Activated effector memory CD4-positive, alpha-beta T cell treated with Interleukin-2 at 50 U/mL for 16 hours (primary cell): ENCODE measurements around the gene KCNQ1OT1.

Experiments used
- DNase-seq: peaks from one replicate; pipeline ENCODE4 v3.0.0-alpha.2; 2020

KCNQ1OT1 gene

DNA sequence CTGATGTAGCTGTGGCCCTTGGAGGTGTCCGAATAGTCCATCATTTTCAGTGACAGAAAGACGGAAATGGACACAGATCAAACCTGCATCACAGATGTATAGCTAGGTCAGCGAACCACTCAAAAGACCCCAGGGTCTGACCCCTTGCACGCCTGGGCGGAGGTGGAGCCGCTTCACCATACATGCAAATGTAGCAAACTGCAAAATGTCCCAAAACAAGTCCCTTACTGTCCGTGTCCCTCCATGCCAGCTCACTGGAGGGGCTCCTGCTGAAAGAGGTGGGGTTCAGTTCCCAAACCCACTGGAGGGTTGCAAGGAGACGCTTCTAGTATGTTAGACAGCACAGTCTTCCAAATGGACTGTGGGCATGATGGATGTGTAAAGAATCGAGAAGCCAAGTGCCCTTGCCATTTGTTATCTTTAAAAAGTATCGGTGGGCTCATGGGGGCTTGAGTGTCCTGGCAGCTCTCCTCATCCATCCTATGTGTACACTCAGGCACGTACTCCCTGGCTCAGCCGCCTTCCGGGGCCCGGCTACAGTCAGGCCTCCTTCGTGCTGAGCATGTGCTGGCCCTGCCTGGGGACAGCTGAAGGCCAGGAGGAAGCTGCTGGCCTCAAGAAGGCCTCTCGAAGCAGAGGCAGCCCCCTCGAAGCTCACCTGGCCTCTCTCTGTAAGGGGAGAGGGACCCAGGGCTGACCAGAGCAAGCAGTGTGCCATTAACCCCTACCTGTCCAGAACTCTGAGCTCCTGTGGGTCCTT lies 20.2 kb upstream of the KCNQ1OT1 start:
- no peak for DNase-seq

DNA sequence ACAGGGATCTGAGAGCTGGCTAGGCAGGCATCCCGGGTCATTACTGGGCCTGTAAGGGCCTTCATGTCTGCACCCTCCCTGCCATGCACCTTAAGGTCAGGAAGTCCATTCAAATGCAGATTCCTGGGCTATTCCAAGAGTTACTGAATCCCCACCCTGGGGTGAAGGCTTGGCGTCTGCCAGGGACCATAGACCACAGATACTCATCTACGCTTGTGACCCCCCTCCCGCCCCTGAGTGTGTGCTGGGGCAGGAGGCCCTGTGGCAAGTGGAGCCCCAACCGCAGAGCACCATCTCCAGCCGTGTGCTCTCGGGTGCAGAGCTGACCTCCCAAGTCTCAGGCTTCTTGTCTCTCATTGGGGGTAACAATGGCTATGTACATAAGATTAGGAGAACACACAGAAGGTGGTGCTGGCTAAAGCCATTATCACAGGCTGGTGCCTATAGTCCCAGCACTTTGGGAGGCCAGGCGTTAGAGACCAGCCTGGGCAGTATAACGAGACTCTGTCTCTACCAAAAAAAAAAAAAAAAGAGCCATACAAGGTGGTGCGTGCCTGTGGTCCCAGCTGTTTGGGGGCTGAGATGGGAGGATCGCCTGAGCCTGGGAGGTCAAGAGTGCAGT lies 19.1 kb upstream of the KCNQ1OT1 start:
- DNase-seq = no peak

DNA sequence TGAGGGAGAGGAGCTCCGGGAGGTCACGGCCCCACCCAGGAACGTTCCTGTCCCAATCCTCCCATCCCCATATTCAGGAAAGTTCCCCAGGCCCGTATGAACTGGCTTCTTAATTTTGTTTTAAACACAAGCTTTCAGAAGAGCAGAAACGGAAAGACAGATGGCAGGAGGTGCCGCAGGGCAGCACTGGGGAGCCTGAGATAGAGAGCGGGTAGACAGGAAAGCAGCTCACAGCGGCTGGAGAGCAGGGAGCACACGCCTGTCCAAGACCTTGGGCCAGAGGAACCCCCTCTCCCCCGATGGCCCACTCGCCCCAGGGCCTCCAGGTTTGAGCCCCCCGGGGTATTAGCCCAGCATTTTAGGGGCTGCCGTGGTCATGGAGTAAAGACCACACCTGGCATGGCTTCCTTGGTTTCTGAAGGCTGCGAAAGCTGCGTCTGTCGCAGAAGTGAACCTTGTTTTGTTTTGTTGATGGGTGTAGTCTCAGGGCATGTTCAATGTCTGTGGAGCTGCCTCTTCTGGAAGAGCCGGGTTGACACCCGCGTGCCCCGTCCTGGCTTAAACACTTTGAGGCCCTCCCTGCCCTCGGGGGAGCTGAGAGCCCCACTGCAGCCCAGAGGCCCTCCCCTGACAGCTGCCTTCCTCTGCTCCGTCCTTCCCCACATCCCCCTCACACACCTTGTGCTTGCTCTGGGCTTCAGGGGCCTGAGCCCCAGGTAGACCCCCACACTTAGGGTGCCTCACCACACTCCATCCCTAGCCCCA lies 17.9 kb upstream of the KCNQ1OT1 start:
- DNase-seq = no peak

DNA sequence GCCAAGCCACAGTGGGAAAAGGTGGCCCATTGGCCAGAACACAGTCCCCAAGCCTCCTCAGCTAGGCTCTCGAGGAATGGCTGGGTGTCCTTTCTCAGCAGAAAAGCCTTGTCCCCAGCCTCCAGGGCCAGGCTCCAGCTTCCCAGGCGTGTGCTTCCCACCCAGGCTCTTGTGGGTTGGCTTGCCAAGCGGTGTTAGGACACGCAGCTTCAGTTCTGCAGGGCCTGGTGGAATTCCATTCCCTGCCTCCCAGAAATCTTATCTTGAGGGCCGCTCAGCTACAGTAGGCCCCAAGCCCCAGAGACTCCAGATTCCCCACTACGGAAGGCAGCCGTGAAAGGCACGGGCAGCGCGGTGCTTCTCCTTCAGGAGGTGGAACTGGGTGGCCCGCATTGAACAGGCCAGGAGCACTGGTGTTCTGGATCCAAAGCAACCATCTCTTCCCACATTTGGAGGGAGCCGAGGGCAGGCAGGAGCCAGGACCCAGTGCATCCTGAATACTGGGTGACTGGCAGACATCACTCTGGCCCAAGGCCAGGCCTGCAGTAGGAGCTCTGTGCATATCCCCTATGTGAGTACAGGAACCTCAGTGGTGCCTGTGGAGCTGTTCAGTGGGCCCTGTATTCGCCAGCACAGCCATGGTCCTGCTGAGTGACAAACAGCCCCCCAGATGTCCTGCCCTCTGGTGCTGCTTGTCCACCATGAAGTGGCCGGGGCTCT lies 16.7 kb upstream of the KCNQ1OT1 start:
- no peak for DNase-seq

DNA sequence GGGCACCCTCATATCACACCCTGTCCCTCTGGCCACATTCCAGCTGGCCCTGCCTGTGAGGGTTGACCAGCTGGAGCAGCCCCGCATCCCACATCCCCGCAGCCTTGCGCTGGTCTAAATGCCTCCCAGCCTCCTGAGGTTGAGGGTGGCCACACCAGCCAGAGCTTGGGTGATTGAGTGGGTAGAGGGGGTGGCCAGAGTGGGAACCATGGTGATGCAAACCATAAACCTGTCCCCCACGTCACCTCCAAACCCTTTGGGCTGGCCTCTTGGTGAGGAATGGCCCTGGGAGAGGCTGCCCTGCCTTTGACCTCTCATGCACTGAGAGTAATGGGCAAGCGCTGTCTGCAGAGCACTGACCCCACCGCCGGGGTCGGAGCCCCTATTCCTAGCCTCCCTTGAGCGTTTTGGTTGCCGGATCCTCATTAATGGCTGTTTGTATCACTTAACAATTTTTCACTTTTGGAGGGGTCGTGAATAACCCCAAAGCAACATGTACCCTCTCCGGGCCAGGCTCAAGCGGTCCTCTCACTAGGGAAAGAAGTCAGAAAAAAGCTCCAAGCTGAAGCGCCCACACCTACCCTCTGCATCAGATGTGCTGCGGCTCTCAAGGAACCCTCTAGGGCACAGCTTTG lies 16.0 kb upstream of the KCNQ1OT1 start:
- DNase-seq = no peak

DNA sequence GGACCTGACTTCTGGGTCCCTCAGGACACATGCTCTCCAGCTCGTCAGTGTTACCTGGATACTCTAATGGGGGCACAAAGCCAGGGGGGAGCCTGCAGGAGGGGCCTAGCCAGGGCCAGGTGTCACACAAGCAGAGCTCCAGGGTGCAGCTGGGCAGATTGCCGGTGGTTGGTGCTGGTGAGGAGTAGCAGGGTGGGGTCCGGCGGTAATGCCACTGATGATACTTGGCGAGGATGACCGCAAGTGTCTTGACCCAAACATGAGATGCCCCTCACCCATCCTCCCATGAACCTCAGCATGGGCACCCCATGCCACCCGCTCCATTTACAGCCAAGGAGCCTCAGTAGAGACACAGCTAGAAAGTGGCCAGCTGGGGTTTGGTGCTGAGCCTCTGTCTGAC lies 15.1 kb upstream of the KCNQ1OT1 start:
- no peak for DNase-seq

DNA sequence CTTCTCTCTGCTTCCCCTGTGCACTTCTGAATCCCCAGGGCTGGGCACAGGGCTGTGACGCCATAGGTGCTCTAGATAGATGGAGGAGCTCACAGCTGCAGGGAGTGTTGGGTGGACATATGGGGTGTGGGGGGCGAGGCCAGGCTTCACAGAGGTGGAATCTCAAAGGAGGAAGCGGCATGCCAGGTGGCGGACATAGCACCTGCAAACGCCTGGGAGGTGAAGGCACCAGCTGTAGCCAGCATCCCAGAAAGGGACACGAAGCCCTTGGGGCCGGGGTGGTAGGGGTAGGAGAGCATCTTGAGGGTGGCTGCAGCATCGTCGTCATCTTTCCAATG lies 14.6 kb upstream of the KCNQ1OT1 start:
- DNase-seq = no peak

DNA sequence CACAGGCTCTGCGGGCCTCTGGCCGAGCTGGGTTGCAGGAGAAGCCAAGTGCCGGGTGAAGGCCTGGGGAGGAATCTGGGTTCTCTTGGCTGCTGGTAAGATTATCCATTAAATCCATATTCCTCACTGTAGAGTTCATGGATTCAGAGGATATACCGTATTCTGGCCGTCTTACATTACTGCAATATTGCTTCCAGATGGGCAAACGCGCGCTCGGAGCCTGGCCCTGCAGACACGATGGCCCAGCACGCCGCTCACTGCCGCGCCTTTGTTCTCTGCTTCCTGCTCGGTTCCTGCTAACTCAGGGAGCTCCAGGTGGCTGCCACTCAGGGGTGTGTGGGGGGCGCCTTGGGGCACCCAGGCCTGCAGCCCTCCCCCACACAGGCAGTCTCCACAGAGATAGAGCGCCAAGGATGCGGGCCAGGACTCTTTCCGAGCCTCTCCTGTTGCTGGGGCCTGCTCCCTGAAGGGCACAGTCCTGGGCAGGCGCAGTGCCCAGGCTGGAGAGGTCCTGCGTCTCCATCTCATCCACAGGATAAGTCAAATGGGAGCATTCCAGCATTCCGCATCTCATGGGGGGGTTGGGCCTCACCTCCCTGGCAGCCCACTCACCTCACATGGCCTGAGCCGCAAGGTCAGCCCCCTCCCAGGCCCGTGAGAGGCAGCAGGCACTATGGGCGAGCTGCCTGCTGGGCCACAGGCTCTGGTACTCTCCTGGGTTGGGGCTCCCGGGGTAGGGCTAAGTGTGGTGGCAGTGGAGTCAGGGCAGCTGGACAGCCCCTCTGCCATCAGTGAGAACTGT lies 14.1 kb upstream of the KCNQ1OT1 start:
- DNase-seq = no peak

DNA sequence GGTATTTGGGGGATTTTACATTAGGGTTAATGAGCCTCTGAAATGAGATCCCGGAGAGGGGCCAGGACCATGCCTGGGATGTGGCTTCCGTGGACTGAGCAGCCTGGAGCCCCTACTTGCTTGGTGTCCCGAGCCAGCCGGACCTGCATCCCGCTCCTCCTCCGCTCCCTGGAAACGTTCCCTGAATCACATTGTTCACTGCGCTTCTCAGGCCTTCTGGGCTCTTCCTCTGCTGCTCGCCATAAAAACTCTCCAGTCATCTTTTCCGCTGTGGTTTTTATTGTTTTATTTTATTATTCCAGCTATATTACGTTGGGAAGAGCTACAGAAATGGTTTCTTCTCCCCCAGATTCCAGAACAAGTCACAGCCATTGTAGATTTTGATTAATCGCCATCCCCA lies 13.3 kb upstream of the KCNQ1OT1 start:
- DNase-seq = no peak

DNA sequence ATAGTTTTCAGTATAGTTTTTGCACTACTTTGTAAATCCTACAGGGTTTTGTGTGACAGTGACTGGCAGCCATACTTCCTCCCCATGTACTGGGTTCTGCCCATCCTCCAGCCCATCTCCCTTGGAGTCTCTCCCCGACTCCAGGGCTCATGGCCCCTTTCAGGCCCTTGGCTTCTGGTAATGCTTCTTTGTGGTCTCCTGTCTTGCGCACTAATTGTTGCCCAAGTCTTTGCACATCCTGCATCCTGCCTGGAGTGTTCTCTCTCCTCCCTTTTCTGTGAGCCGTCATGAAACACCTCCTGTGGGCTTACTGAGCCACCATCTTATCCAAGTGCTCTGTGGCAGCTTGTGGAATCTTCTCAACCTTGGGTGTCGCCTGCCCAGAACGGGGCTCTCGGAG lies 11.4 kb upstream of the KCNQ1OT1 start:
- DNase-seq = no peak

DNA sequence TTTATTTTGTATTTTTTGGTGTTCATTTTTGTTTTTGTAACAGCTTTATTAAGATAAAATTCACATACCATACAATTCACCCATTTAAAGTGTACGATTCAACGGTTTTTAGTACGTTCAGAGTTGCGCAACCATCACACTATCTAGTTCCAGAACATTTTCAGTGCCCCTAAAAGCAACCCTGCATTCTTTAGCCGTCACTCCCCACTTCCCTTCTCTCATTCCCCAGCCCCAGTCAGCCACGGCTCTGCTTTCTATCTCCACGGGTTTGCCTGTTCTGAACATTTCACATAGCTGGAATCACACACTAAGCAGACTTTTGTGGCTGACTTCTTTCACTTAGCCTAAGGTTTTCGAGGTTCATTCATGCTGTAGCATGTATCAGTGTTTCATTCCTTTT lies 9.6 kb upstream of the KCNQ1OT1 start:
- no peak for DNase-seq

DNA sequence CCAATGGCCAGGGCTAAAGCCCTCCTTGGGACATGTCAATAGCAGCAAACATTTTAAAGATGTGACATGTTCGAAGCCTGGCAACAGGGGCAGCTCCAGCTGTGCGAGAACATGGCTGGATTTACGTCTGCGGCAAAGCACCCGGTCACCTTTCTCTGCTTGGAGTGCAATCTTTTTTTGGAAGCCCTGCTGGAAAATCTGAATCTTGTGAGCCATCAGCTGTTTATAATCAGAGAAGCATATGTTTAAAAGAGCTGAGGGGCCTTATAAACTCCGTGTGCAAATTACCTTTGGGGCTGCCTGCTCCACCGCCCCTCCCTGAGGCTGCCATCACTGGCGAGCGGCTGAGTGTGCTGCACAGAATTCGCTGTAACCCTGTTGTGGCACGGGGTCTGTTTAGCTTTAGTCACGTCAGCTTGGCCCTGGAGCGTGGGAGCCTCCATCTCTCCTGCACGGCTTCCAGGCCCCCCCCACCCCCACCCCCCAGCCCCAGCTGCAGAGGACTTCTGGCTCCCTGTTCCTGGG lies 9.0 kb upstream of the KCNQ1OT1 start:
- DNase-seq = no peak

DNA sequence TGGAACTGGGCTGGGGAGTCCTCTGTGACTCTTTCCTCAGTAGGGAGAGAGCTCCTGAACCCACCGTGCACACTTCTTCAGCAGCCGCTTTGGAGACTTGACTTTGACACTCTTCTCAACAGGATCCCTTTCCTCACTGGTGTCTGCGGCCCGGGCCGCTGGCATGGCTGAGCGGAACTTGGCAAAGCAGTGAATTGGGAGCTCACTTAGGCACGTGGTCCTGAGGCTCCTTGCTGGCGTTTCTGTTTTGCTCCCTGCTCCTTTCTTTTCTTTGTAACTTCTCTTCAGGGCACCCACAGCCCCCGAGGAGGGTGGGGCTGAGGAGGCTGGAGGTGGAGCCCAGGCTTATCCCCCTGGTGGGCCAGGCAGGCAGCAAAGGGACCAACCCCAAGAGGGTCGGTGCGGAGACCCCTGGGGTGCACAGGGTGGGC lies 8.4 kb upstream of the KCNQ1OT1 start:
- DNase-seq = no peak

DNA sequence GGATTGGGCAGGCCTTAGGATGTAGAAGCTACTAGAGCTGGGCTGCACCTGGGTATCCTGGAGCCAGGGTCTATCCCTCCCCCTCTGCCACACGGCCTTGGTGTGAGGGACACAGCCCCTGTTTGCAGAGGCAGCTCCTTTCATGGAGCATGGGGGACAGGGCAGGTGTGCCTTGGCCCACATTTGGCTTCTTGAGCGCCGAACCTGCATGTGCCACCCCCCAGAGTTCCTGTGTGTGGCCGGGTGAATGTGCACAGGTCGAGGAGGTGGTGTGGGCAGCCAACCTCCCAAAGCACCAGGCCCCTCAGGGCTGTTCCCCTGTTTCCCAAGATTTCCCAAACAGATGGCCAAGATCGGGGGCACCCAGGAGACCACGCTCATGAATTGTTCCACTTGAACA lies 7.9 kb upstream of the KCNQ1OT1 start:
- DNase-seq = no peak

DNA sequence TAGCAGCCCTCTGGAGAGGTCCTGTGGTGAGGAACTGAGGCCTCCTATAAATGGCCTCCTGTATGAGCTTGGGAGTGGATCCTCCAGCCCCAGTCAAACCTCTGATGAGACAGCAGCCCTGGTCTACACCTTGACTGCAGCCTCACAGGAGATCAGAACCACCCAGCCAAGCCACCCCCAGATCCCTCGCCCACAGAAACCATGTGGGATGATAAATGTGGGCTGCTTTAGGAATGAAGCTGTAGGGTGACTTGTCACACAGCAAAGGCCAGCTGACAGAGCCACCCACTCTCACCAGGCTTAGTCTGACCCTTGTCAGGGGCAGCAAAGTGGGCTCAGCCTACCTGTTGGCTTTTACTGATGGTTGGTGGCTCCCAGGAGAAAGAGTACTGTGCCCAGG lies 6.5 kb upstream of the KCNQ1OT1 start:
- no peak for DNase-seq

DNA sequence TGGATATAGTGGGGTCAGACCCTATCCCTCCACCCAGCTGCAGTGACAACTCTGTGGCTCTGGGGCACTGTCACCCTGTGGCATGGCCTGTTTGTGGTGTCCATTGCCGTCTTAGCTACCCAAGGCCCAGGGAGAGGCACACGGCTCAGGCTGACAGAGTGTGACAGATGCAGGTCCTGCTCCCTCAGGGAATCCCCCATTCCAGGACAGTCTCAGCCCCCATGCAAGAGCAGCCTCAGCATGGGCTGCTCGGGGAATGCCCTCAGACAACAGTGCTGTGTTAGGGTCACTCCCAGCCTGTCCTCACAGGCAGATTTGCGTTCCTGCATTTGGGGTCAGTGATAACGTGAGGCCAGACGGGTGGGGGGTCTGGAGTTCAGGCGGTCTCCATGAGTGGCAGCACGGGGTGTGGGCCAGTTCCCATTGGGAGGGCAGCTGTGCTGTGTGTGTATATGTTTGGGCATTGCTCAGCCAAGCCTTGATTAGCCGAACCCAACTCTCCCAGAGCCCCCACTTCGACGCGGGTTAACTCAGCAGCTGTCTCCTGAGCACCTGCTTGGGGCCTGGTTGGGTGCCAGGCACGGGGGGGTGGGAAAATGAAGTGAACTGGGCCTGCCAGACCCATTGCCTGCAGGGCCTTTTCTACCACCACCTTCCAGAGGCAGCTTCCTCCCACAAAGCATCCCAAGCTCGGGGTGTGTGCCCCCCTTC lies 5.3 kb upstream of the KCNQ1OT1 start:
- no peak for DNase-seq

DNA sequence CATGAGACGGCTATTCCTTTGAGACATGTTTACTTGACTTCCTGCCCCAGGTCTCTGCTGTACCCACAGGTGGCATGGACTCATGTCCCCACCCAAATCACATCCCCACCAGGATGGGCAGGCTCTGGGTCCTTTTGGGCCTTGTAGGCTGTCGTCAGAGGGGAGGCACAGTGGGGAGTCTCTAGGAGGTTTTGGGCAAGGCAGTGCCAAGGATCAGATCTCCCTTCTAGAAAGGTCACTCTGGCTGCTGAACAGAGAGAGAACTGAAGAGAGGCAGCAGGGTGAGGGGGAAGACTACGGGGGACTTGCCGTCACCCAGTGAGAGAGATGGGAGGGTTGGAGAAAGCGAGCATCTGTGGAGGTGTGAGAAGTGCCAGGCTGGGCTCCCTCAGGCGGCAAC lies 4.6 kb upstream of the KCNQ1OT1 start:
- DNase-seq = no peak

DNA sequence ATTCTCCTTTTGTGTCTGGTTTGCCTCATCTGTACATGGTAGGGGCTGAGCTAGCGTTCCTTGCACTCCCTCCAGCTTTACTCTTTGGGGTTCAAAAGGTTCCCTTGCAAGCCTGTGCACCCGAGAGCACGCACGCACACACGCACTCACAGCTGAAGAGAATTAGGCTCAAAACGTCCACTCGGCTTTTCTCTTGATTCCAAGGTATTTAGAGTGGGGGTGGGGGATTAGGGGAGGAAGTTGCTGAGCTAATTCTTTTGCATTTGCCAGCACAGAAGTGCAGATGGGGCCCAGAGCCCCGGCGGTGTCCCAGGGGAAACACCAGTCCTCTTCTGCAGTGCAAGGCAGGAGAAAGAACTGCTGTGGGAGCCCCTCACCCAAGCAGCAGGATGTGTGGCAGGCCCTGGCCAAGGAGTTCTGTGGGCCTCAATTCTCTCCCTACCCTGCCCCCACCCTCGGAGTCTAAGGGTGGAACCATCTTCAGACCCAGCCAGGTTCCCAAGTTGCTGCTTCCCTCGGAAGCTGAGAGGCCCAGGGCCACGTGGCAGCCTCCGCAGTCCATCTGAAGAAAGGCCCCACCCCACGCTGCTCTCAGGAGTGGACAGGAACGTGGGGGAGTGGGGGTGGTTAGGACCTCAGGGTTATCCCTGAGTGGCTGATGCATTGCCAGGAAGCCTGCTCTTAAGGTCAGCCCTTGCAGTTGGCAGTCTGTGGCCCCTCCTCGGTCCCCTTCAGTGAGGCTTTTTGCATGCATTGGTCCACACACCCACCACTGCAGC lies 3.8 kb upstream of the KCNQ1OT1 start:
- no peak for DNase-seq

DNA sequence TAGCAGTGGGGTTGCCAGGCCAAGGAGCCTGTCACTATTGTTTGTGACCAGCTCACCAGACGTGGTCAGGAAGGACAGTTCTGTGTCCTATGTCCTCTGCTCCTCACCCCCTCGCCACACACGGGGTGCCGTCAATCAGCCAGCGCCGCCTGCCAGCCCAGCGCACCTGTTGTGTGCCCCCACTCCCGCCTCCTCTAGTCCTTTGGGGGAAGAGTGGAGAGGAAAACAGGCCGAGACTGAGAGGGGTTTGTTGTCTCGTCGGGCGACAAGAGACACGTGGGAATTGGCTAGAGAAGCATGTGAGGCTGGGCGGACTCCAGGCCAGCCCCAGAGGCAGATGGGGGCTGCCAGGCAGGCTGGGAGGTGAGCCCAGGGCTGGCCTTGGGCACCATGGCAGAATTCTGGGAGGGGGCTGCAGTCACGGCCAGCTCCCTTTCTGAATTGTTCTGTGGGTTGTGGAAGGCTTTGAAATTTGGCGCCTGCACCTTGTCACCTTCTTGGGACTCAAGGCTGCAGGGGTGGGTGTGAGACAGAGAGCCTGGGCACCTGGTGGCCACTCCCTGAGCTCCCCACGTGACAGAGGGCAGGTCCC lies 3.1 kb upstream of the KCNQ1OT1 start:
- DNase-seq = no peak

DNA sequence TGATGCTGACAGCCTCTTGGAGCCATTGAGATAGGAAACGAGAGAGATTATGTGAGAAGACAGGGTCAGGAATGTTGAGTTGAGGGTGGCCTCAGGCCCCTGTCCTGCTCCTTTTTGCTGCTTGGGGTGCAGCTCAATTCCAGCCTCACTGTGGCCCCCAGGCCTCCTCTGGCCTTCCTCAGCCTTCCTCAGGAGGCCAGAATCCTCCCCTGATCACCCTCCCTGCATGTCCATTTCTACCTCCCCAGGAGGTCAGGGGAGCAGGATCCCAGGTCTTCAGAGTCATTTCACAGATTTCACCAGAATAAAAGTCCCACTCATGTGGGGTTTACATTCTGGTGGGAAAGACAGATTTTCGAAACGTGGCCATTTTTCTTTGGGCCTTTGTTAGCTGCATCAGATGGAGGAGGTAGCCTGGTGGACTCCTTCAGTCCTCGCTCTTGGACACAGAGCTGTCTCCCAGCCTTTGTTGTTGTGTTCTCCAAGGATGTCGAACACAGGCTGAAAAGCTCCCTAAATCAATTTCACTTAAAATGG lies 2.2 kb upstream of the KCNQ1OT1 start:
- DNase-seq = no peak
